HEK293 (cell line): ENCODE measurements around the gene NEGR1.

Experiments
- CTCF ChIA-PET: fragments of 350-600 bp; formaldehyde crosslinking; extraction: SDS; loops from one replicate; lab custom pipeline; 2021; ENCODE audit warnings: antibody characterized with exemption; lab: Yijun Ruan, JAX
- POLR2A ChIA-PET: fragments of 300-600 bp; formaldehyde crosslinking; extraction: SDS; loops from one replicate; lab custom pipeline; 2020; ENCODE audit warnings: antibody characterized with exemption, inconsistent platforms; lab: Yijun Ruan, JAX
- H3K27ac ChIP-seq: fragments of 200-500 bp; sonication (Bioruptor generic); 2 replicates; pipeline ENCODE4 v1.5.1; 2014; ENCODE audit warnings: low read depth, low read length, control low read depth, inconsistent platforms; ENCODE audit errors: extremely low read depth
- H3K36me3 ChIP-seq, 2 experiments: fragments of 200-500 bp in 1 of 2; sonication (Bioruptor generic) in 1 of 2; 1 replicate in 1 of 2; 2 replicates in 1 of 2; pipeline ENCODE4 v1.5.1; 2014 to 2017; ENCODE audit warnings: inconsistent platforms in 2 of 2, low read length in 2 of 2; ENCODE audit not compliant: control insufficient read depth in 2 of 2, insufficient read depth in 1 of 2
- H3K4me1 ChIP-seq: fragments of 200-500 bp; sonication (Bioruptor generic); 2 replicates; pipeline ENCODE4 v1.5.1; 2014; ENCODE audit warnings: mild to moderate bottlenecking, low read length, inconsistent platforms; ENCODE audit not compliant: control insufficient read depth, insufficient read depth
- H3K4me3 ChIP-seq: 2 replicates; pipeline ENCODE4 v1.5.1; 2011; ENCODE audit warnings: low read depth, mild to moderate bottlenecking, control low read depth, low read length, moderate library complexity
- H3K9me3 ChIP-seq: fragments of 200-500 bp; sonication (Bioruptor generic); 2 replicates; pipeline ENCODE4 v1.5.1; 2014; ENCODE audit warnings: low read depth, low read length, inconsistent platforms; ENCODE audit not compliant: control insufficient read depth, insufficient read depth
- ATF2 ChIP-seq: fragments of 450-650 bp; formaldehyde crosslinking; IDR thresholded peaks from 2 replicates; pipeline ENCODE4 v1.5.1; 2016; ENCODE audit warnings: missing biosample characterization, missing genetic modification characterization, low read depth
- BCL11B ChIP-seq: fragments of 450-650 bp; formaldehyde crosslinking; IDR thresholded peaks from 2 replicates; pipeline ENCODE4 v1.5.1; 2016; ENCODE audit warnings: low read depth, missing biosample characterization, missing genetic modification characterization
- BCL6B ChIP-seq: fragments of 450-650 bp; formaldehyde crosslinking; IDR thresholded peaks from 2 replicates; pipeline ENCODE4 v1.5.1; 2017; ENCODE audit warnings: missing biosample characterization, missing genetic modification characterization
- FEZF1 ChIP-seq: fragments of 450-650 bp; formaldehyde crosslinking; IDR thresholded peaks from 2 replicates; pipeline ENCODE4 v1.5.1; 2016; ENCODE audit warnings: missing biosample characterization, missing genetic modification characterization
- GLIS2 ChIP-seq: fragments of 450-650 bp; formaldehyde crosslinking; IDR thresholded peaks from 2 replicates; pipeline ENCODE4 v1.5.1; 2016; ENCODE audit warnings: missing biosample characterization, missing genetic modification characterization
- HOXC10 ChIP-seq: sonication (generic); formaldehyde crosslinking; IDR thresholded peaks from 2 replicates; pipeline ENCODE4 v1.8.1; 2023; ENCODE audit warnings: mild to moderate bottlenecking, missing genetic modification reagents
- KLF9 ChIP-seq: fragments of 450-650 bp; formaldehyde crosslinking; IDR thresholded peaks from 2 replicates; pipeline ENCODE4 v1.5.1; 2016; ENCODE audit warnings: missing biosample characterization, missing genetic modification characterization, low read depth
- RBAK ChIP-seq: fragments of 450-650 bp; formaldehyde crosslinking; IDR thresholded peaks from 2 replicates; pipeline ENCODE4 v1.5.1; 2016; ENCODE audit warnings: missing biosample characterization, missing genetic modification characterization
- SALL2 ChIP-seq: fragments of 450-650 bp; formaldehyde crosslinking; IDR thresholded peaks from 2 replicates; pipeline ENCODE4 v1.5.0; 2017; ENCODE audit warnings: missing biosample characterization, mild to moderate bottlenecking, missing genetic modification characterization, borderline replicate concordance
- SCRT1 ChIP-seq: fragments of 450-650 bp; formaldehyde crosslinking; IDR thresholded peaks from 2 replicates; pipeline ENCODE4 v1.5.1; 2016; ENCODE audit warnings: missing biosample characterization, missing genetic modification characterization, borderline replicate concordance
- SP3 ChIP-seq: fragments of 450-650 bp; formaldehyde crosslinking; IDR thresholded peaks from 2 replicates; pipeline ENCODE4 v1.5.1; 2016; ENCODE audit warnings: missing biosample characterization, missing genetic modification characterization
- ZFP3 ChIP-seq: fragments of 450-650 bp; formaldehyde crosslinking; IDR thresholded peaks from 2 replicates; pipeline ENCODE4 v1.5.1; 2016; ENCODE audit warnings: low read depth, missing biosample characterization, missing genetic modification characterization
- ZFP37 ChIP-seq: fragments of 450-650 bp; formaldehyde crosslinking; IDR thresholded peaks from 2 replicates; pipeline ENCODE4 v1.5.1; 2016; ENCODE audit warnings: missing biosample characterization, missing genetic modification characterization
- ZNF138 ChIP-seq: fragments of 450-650 bp; formaldehyde crosslinking; IDR thresholded peaks from 2 replicates; pipeline ENCODE4 v1.5.1; 2016; ENCODE audit warnings: missing biosample characterization, missing genetic modification characterization, borderline replicate concordance
- ZNF174 ChIP-seq: fragments of 450-650 bp; formaldehyde crosslinking; IDR thresholded peaks from 2 replicates; pipeline ENCODE4 v1.5.0; 2017; ENCODE audit warnings: missing biosample characterization, mild to moderate bottlenecking, missing genetic modification characterization
- ZNF211 ChIP-seq: fragments of 450-650 bp; formaldehyde crosslinking; IDR thresholded peaks from 2 replicates; pipeline ENCODE4 v1.5.1; 2016; ENCODE audit warnings: low read depth, missing biosample characterization, missing genetic modification characterization
- ZNF239 ChIP-seq: fragments of 450-650 bp; formaldehyde crosslinking; IDR thresholded peaks from 2 replicates; pipeline ENCODE4 v1.5.1; 2016; ENCODE audit warnings: missing biosample characterization, missing genetic modification characterization
- ZNF274 ChIP-seq, 2 experiments: fragments of 200-500 bp in 1 of 2; fragments of 450-650 bp in 1 of 2; sonication (Bioruptor generic) in 1 of 2; formaldehyde crosslinking in 1 of 2; IDR thresholded peaks; 2 replicates each; pipeline versions ENCODE4 v1.5.1 to v1.6.1; 2014 to 2016; ENCODE audit warnings: borderline replicate concordance in 1 of 2, inconsistent platforms in 1 of 2, low read length in 1 of 2, missing biosample characterization in 1 of 2, missing genetic modification characterization in 1 of 2
- ZNF292 ChIP-seq: fragments of 450-650 bp; formaldehyde crosslinking; IDR thresholded peaks from 2 replicates; pipeline ENCODE4 v1.5.1; 2016; ENCODE audit warnings: low read depth, missing biosample characterization, missing genetic modification characterization, borderline replicate concordance
- ZNF416 ChIP-seq: fragments of 450-650 bp; formaldehyde crosslinking; IDR thresholded peaks from 2 replicates; pipeline ENCODE4 v1.5.1; 2016; ENCODE audit warnings: missing biosample characterization, missing genetic modification characterization
- ZNF423 ChIP-seq: fragments of 450-650 bp; formaldehyde crosslinking; IDR thresholded peaks from 2 replicates; pipeline ENCODE4 v1.5.1; 2016; ENCODE audit warnings: missing biosample characterization, missing genetic modification characterization
- ZNF555 ChIP-seq: fragments of 450-650 bp; formaldehyde crosslinking; conservative IDR thresholded peaks from 2 replicates; pipeline ENCODE4 v1.5.1; 2017; ENCODE audit warnings: missing biosample characterization, mild to moderate bottlenecking, missing genetic modification characterization, inconsistent platforms
- ZNF670 ChIP-seq: fragments of 450-650 bp; formaldehyde crosslinking; IDR thresholded peaks from 2 replicates; pipeline ENCODE4 v1.5.1; 2016; ENCODE audit warnings: missing biosample characterization, missing genetic modification characterization, low read depth
- ZNF830 ChIP-seq: fragments of 450-650 bp; IDR thresholded peaks from 2 replicates; pipeline ENCODE4 v1.5.0; 2018; ENCODE audit warnings: missing biosample characterization, missing genetic modification characterization, low read depth, mild to moderate bottlenecking, moderate library complexity
- ZSCAN16 ChIP-seq: fragments of 450-650 bp; formaldehyde crosslinking; IDR thresholded peaks from 2 replicates; pipeline ENCODE4 v1.5.1; 2016; ENCODE audit warnings: missing biosample characterization, missing genetic modification characterization

NEGR1 gene

GRCh38 chr1:72224506-72224905, 57.8 kb downstream of the NEGR1 start:
- H3K36me3 ChIP-seq: no peaks in the 10 kb centered on the region
- TF ChIP-seq ATF2 (peak; percentile 59), ZNF138 (tag by site-specific recombination) (no peak)
- TF ChIP-seq, all 188 proteins: peak for 1
- Histone ChIP-seq H3K9me3 (no peaks in the 10 kb centered on the region), H3K4me1 (no peaks in the 10 kb centered on the region), H3K4me3 (no peak overlapping the region), H3K27ac (no peak overlapping the region)
- POLR2A ChIA-PET: no interaction called here
- CTCF ChIA-PET: no interaction called here

- ChIA-PET POLR2A (no interaction called here), CTCF (no interaction called here)
- Histone ChIP-seq H3K27ac (no peak overlapping the region), H3K36me3 (no peaks in the 10 kb centered on the region), H3K4me3 (no peak overlapping the region), H3K4me1 (no peaks in the 10 kb centered on the region), H3K9me3 (no peaks in the 10 kb centered on the region)
- TF ChIP-seq ZNF670 (tag by site-specific recombination): no peak
- no peak for TF ChIP-seq SCRT1 (tag by site-specific recombination)
- no peak for TF ChIP-seq RBAK (tag by site-specific recombination)
- no peak for TF ChIP-seq GLIS2
- no peak for TF ChIP-seq ZNF274 (IDR thresholded peaks at IDR 0.05; ENCODE audit: low read length)
- no peak for TF ChIP-seq ZNF274 (tag by site-specific recombination; IDR thresholded peaks at IDR 0.05; ENCODE audit: borderline replicate concordance)
- no peak for TF ChIP-seq ZNF555
- TF ChIP-seq KLF9 (tag by site-specific recombination): no peak
- no peak for TF ChIP-seq BCL6B (tag by site-specific recombination)
- no peak for TF ChIP-seq ZSCAN16 (tag by site-specific recombination)
These were observed 60.5 kb downstream of the NEGR1 start for GRCh38 chr1:72221811-72222210.

- no peaks in the 10 kb centered on the region for H3K9me3 ChIP-seq
- no peaks in the 10 kb centered on the region for H3K36me3 ChIP-seq
- H3K4me3 ChIP-seq: no peak overlapping the region
- no peaks in the 10 kb centered on the region for H3K4me1 ChIP-seq
- ChIA-PET CTCF (no interaction called here), POLR2A (no interaction called here)
- no peak overlapping the region for H3K27ac ChIP-seq
- TF ChIP-seq ATF2 (peak; percentile 62), ZNF211 (tag by site-specific recombination) (no peak), SALL2 (tag by site-specific recombination) (no peak)
These were observed 64.1 kb downstream of the NEGR1 start for GRCh38 chr1:72218141-72218739.

DNA sequence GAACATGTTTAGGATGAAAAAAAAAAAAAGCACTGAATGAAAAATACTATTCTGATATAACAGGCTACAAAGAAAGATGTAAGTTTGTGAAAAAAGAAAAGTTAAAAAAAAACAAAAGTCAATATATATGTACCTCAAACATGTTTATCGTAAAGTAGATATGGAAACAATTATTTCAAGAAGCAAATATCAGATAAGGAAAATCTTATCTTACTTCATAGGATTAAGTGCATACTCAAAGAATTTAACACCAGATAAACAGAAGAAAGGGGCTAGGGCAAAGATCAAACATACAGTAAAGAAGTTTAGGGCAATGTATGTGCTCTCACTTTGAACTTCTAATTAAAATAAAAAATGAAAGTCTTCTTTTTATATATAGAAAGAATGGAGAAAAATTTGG, 75.3 kb downstream of the NEGR1 start:
- Histone ChIP-seq H3K4me3 (no peak overlapping the region), H3K4me1 (no peaks in the 10 kb centered on the region), H3K9me3 (no peaks in the 10 kb centered on the region), H3K36me3 (no peaks in the 10 kb centered on the region), H3K27ac (no peak overlapping the region)
- ChIA-PET POLR2A (no interaction called here), CTCF (no interaction called here)
- no peak for TF ChIP-seq BCL11B (tag by site-specific recombination)
- TF ChIP-seq ZFP3: no peak
- no peak for TF ChIP-seq FEZF1
- TF ChIP-seq ZNF239 (tag by site-specific recombination): no peak
- TF ChIP-seq ZFP37 (tag by site-specific recombination): no peak
- no peak for TF ChIP-seq ZNF416 (tag by site-specific recombination)
- no peak for TF ChIP-seq HOXC10 (CRISPR knock-in tag)
- no peak for TF ChIP-seq ZNF423 (tag by site-specific recombination)
- TF ChIP-seq SP3 (tag by site-specific recombination): no peak
- no peak for TF ChIP-seq ZNF830
- no peak for TF ChIP-seq ZNF274 (IDR thresholded peaks at IDR 0.05; ENCODE audit: low read length)
- TF ChIP-seq ZNF274 (tag by site-specific recombination; IDR thresholded peaks at IDR 0.05; ENCODE audit: borderline replicate concordance): no peak
- no peak for TF ChIP-seq ZNF292
- TF ChIP-seq ZNF174 (tag by site-specific recombination): no peak
